ENCODE results near the gene TRIM9. TPM values are rescaled to one million over a fixed set of nuclear protein-coding genes. Genes with fewer than 3 reads are reported as not detected.

TRIM9 gene
- total RNA-seq, 2 experiments from 2014 or later, result 0.19 to 0.45 TPM

DNA sequence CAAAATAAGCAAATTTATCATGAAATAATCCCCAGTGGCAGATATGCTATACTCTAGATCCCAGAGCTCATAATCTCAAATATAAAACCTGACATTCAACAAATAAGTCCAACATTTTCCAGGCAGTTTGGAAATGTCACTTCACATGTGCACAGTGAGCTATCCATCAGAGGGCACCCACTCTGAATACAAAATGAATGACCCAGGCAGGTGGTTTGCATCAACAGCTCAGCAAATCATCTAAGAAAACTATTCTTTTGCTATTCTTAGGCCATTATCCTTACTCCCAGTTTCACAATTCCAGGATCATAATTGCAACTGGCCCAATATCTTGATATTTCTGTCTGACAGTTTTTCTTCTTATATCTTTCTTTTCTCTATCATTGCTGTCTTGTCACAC lies 38.5 kb downstream of the TRIM9 start:
- ChIA-PET CTCF (no interaction called here), POLR2A (interaction anchor here (1.0 kb wide), 1 partner anchor 9 kb away, joined by 3 read pairs; no protein-coding TSS in a partner anchor)
- intact Hi-C loops (cut with DNase I, micrococcal nuclease), result no loop called here
- Mint-ChIP-seq H3K27ac (no peak overlapping the region), H3K9me3 (no peaks in the 10 kb centered on the region), H3K4me1 (ENCODE audit: low read depth) (no peaks in the 10 kb centered on the region), H3K36me3 (ENCODE audit: low read depth) (no peaks in the 10 kb centered on the region), H3K4me3 (no peak overlapping the region), H3K27me3 (no peaks in the 10 kb centered on the region)
- ATAC-seq (ENCODE audit: poor library complexity), result no peak
- Histone ChIP-seq H3K36me3 (ENCODE audit: insufficient read depth, low read length) (no peaks in the 10 kb centered on the region), H3K27ac (ENCODE audit: low read depth in 1 of 2, low read length in 2 of 2) (no peak overlapping the region), H3K4me1 (ENCODE audit: insufficient read depth, low read length) (no peaks in the 10 kb centered on the region), H3K9me3 (ENCODE audit: control insufficient read depth in 1 of 2, insufficient read depth in 1 of 2, low read length in 2 of 2) (peaks cover 0 to 6% of the 10 kb centered on the region in 2 experiments), H3K27me3 (ENCODE audit: control insufficient read depth in 1 of 2, insufficient read depth in 2 of 2, low read length in 2 of 2) (no peaks in the 10 kb centered on the region), H3K4me3 (ENCODE audit: low read length) (no peak overlapping the region)
- TF ChIP-seq CTCF (IDR thresholded peaks at IDR 0.05), result no peak
- DNase-seq, result no peak

- H3K27me3 Mint-ChIP-seq, result no peaks in the 10 kb centered on the region
- Histone ChIP-seq H3K4me1 (ENCODE audit: insufficient read depth, low read length) (no peaks in the 10 kb centered on the region), H3K9me3 (ENCODE audit: control insufficient read depth in 1 of 2, insufficient read depth in 1 of 2, low read length in 2 of 2) (peaks cover 0 to 6% of the 10 kb centered on the region in 2 experiments), H3K27me3 (ENCODE audit: control insufficient read depth in 1 of 2, insufficient read depth in 2 of 2, low read length in 2 of 2) (no peaks in the 10 kb centered on the region), H3K36me3 (ENCODE audit: insufficient read depth, low read length) (no peaks in the 10 kb centered on the region), H3K27ac (ENCODE audit: low read depth in 1 of 2, low read length in 2 of 2) (no peak overlapping the region), H3K4me3 (ENCODE audit: low read length) (no peak overlapping the region)
- H3K36me3 Mint-ChIP-seq (ENCODE audit: low read depth), result no peaks in the 10 kb centered on the region
- no peaks in the 10 kb centered on the region for H3K4me1 Mint-ChIP-seq (ENCODE audit: low read depth)
- no peak for TF ChIP-seq CTCF (IDR thresholded peaks at IDR 0.05)
- DNase-seq (no peak), ATAC-seq (ENCODE audit: poor library complexity) (no peak)
- no peak overlapping the region for H3K27ac Mint-ChIP-seq
- CTCF ChIA-PET, result no interaction called here
- no peak overlapping the region for H3K4me3 Mint-ChIP-seq
- peaks cover 2% of the 10 kb centered on the region for H3K9me3 Mint-ChIP-seq
- intact Hi-C loops (cut with DNase I, micrococcal nuclease), result no loop called here
- POLR2A ChIA-PET, result no interaction called here
These were observed 41.7 kb downstream of the TRIM9 start for GRCh38 chr14:51053157-51053556.

GRCh38 chr14:51044961-51045360 lies 49.9 kb downstream of the TRIM9 start:
- TF ChIP-seq CTCF (IDR thresholded peaks at IDR 0.05), result no peak
- H3K27ac Mint-ChIP-seq, result no peak overlapping the region

More at GRCh38 chr14:51044961-51045360, 49.9 kb downstream of the TRIM9 start:
- Histone ChIP-seq H3K36me3 (ENCODE audit: insufficient read depth, low read length) (no peaks in the 10 kb centered on the region), H3K4me1 (ENCODE audit: insufficient read depth, low read length) (no peaks in the 10 kb centered on the region), H3K9me3 (ENCODE audit: control insufficient read depth in 1 of 2, insufficient read depth in 1 of 2, low read length in 2 of 2) (no peaks in the 10 kb centered on the region), H3K27ac (ENCODE audit: low read depth in 1 of 2, low read length in 2 of 2) (no peak overlapping the region), H3K27me3 (ENCODE audit: control insufficient read depth in 1 of 2, insufficient read depth in 2 of 2, low read length in 2 of 2) (no peaks in the 10 kb centered on the region), H3K4me3 (ENCODE audit: low read length) (no peak overlapping the region)
- H3K9me3 Mint-ChIP-seq, result no peaks in the 10 kb centered on the region
- CTCF ChIA-PET, result no interaction called here
- intact Hi-C loops (cut with DNase I, micrococcal nuclease), result no loop called here
- no peaks in the 10 kb centered on the region for H3K27me3 Mint-ChIP-seq
- no peaks in the 10 kb centered on the region for H3K36me3 Mint-ChIP-seq (ENCODE audit: low read depth)
- no peak overlapping the region for H3K4me3 Mint-ChIP-seq
- H3K4me1 Mint-ChIP-seq (ENCODE audit: low read depth), result no peaks in the 10 kb centered on the region
- no peak for DNase-seq
- no peak for ATAC-seq (ENCODE audit: poor library complexity)
- POLR2A ChIA-PET, result no interaction called here

Measured in CD4-positive, alpha-beta T cell (primary cell).